Anterior cingulate cortex (tissue), 58 donors: Measurements from ENCODE around the gene ZNF593OS.

Source experiments
- DNase-seq, 58 donors: peaks; one replicate each; lab custom pipeline; 2025; lab: John Stamatoyannopoulos, UW

ZNF593OS gene

GRCh38 chr1:26184883-26185282 lies 13.3 kb upstream of the ZNF593OS start:
- DNase-seq: no peak

GRCh38 chr1:26184086-26184485 lies 12.5 kb upstream of the ZNF593OS start:
- no peak for DNase-seq

- DNase-seq: no peak
These were observed 10.7 kb upstream of the ZNF593OS start for GRCh38 chr1:26182383-26182696.

GRCh38 chr1:26181586-26182382 lies 10.2 kb upstream of the ZNF593OS start:
- no peak for DNase-seq

- no peak for DNase-seq
These were observed 8.4 kb upstream of the ZNF593OS start for GRCh38 chr1:26180010-26180506.

- no peak for DNase-seq
These were observed 5.6 kb upstream of the ZNF593OS start, which contains the start of gene CNKSR1 for GRCh38 chr1:26177182-26177684. Gene CNKSR1, plus strand, starts transcription at chr1:26177491. Its CDS starts 57 bp downstream, at chr1:26177548.

- no peak for DNase-seq
These were observed 3.7 kb upstream of the ZNF593OS start for GRCh38 chr1:26175346-26175745.

GRCh38 chr1:26170472-26170821 lies 1.2 kb downstream of the ZNF593OS start:
- DNase-seq: no peak

GRCh38 chr1:26169669-26170471 lies 1.8 kb downstream of the ZNF593OS start, which contains the start of gene ZNF593:
Gene ZNF593, plus strand, starts transcription at chr1:26169908. Its CDS starts 76 bp downstream, at chr1:26169984.
- peak; percentile 31 to 94 (median 84) for DNase-seq

- DNase-seq: peak in 2 of 58 donors; percentile 9 to 10
These were observed 2.5 kb downstream of the ZNF593OS start for GRCh38 chr1:26169198-26169554.

- DNase-seq: peak in 3 of 58 donors; percentile 5 to 43 (median 30)
These were observed 3.0 kb downstream of the ZNF593OS start, which contains the start of gene C1orf232 for GRCh38 chr1:26168410-26169197. Gene C1orf232, minus strand, starts transcription at chr1:26168963. Its CDS starts 464 bp downstream, at chr1:26168499.

GRCh38 chr1:26166719-26167281 lies 4.8 kb downstream of the ZNF593OS start:
- no peak for DNase-seq

GRCh38 chr1:26164861-26165842 lies 6.5 kb downstream of the ZNF593OS start:
- DNase-seq: no peak

GRCh38 chr1:26164036-26164860 lies 7.4 kb downstream of the ZNF593OS start:
- peak in 24 of 58 donors; percentile 10 to 63 (median 34) for DNase-seq

- DNase-seq: no peak
These were observed 8.0 kb downstream of the ZNF593OS start for GRCh38 chr1:26163684-26164035.

- DNase-seq: no peak
These were observed 9.4 kb downstream of the ZNF593OS start for GRCh38 chr1:26162220-26162709.

GRCh38 chr1:26161415-26162219 lies 10.0 kb downstream of the ZNF593OS start:
- peak in 47 of 58 donors; percentile 12 to 76 (median 52) for DNase-seq
